ENCODE data around the gene GINS2. TPM values are rescaled to one million over a fixed set of nuclear protein-coding genes. Genes with fewer than 3 reads are reported as not detected.

Gene GINS2
- total and polyA plus RNA-seq, 4 donors = 1.6 to 3.1 (median 2.4) TPM

DNA sequence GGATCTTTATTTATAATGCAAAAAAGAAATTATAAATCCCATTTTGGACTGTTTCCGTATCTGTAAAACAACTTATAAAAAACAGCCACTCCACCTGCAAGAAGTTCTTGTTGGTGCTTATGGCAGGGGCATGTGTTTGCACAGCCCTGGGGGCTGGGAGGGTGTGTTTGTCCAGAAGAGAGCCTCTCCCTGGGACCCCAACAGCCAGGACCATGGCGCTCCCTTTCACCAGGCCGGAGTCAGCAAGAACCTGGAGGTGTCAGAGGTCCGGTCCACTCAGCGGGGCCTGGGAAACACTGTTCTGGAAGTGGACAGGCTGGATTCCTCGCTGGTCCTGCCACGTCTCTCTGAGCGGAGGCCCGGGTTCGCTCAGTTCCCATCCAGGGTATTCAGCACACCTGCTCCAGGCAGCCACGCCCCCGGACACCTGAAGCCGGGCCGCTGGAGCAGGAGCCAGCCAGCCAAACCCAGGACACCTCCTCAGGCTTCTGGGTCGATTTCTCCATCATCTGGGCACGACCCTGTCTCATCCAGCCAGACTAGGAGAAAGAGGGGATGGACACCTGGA lies 18.9 kb upstream of the GINS2 start:
- Histone ChIP-seq H3K36me3 (ENCODE audit: control insufficient read depth in 4 of 4, insufficient read depth in 4 of 4, low read length in 4 of 4) (peaks cover 0 to 5% (median 2%) of the 10 kb centered on the region in 4 donors), H3K27ac (ENCODE audit: low read depth in 1 of 2, low read length in 1 of 2) (no peak overlapping the region), H3K9me3 (ENCODE audit: control insufficient read depth in 4 of 4, insufficient read depth in 3 of 4, low read length in 3 of 4) (peaks cover 0 to 9% (median 2%) of the 10 kb centered on the region in 4 donors), H3K27me3 (ENCODE audit: control insufficient read depth in 3 of 3, insufficient read depth in 3 of 3, low read length in 2 of 3) (peaks cover 0 to 4% (median 0%) of the 10 kb centered on the region in 3 donors), H3K4me1 (ENCODE audit: control insufficient read depth in 5 of 5, insufficient read depth in 5 of 5, low read length in 5 of 5) (no peaks in the 10 kb centered on the region), H3K9ac (ENCODE audit: insufficient read depth in 1 of 2, low read length in 2 of 2) (no peak overlapping the region), H3K4me3 (no peak overlapping the region)
- DNase-seq (peak in 2 of 3 donors; percentile 42 to 49), ATAC-seq (ENCODE audit: insufficient read depth, low FRiP score) (no peak)
- WGBS, 2 donors = 69 to 83% methylated on average over 16 of the region's 16 CpGs
- TF ChIP-seq CTCF (IDR thresholded peaks at IDR 0.05; ENCODE audit: control extremely low read depth, extremely low read depth) = no peak

GRCh38 chr16:85706449-85707034 lies 17.8 kb upstream of the GINS2 start:
- ATAC-seq (ENCODE audit: insufficient read depth, low FRiP score) (no peak), DNase-seq (no peak)
- TF ChIP-seq CTCF (IDR thresholded peaks at IDR 0.05; ENCODE audit: control extremely low read depth, extremely low read depth) = no peak
- Histone ChIP-seq H3K4me1 (ENCODE audit: control insufficient read depth in 5 of 5, insufficient read depth in 5 of 5, low read length in 5 of 5) (no peaks in the 10 kb centered on the region), H3K9me3 (ENCODE audit: control insufficient read depth in 4 of 4, insufficient read depth in 3 of 4, low read length in 3 of 4) (peaks cover 0 to 5% (median under 1%) of the 10 kb centered on the region in 4 donors), H3K4me3 (no peak overlapping the region), H3K9ac (ENCODE audit: insufficient read depth in 1 of 2, low read length in 2 of 2) (no peak overlapping the region), H3K27ac (ENCODE audit: low read depth in 1 of 2, low read length in 1 of 2) (no peak overlapping the region), H3K36me3 (ENCODE audit: control insufficient read depth in 4 of 4, insufficient read depth in 4 of 4, low read length in 4 of 4) (peaks cover 0 to 2% (median 0%) of the 10 kb centered on the region in 4 donors), H3K27me3 (ENCODE audit: control insufficient read depth in 3 of 3, insufficient read depth in 3 of 3, low read length in 2 of 3) (peaks cover 0 to 4% (median 0%) of the 10 kb centered on the region in 3 donors)
- WGBS, 2 donors = 95 to 96% methylated on average over 11 of the region's 11 CpGs

DNA sequence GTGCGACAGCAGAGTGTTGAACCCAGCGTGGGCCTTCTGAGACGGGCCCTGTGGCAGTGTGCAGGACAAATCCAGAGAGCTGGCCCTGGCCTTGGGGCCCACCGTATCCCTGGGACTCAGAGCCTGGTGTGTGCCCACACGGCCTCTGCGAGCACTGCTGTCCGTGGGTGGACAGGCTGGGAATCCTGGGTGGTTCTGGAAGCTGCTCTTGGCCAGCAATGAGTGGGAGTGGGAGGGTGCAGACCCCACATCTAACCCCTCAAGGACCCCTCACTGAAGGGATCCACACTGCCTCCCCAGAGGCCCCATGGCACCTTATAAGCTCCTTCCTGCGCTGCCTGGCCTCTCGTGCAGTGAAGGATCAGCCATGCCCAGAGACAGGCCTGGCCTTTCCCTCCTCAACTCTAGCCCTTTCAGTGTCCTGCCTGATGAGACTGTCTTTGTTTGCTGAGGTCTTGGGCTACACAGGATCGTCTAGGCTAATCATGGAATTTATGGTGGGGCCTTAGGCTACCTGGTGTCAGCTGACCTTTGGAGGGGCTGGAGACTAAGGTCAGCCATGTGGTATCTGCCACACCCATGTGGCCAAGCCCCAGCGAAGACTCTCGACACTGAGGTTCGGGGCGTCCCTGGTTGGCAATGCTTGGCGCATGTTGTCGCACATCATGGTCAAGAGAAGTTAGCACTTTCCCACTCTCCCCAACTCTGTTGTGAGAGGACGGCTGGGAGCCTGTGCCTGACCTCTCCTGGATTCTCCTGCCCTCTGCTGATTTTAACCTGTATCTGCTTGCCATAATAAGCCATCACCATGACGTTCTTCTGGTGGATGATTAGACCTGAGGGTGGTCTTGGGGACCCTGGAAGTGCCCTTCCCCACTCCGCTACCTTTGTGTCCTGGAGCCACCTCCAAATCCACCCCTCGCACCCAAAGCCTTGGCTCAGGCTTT lies 16.4 kb upstream of the GINS2 start:
- Histone ChIP-seq H3K27me3 (ENCODE audit: control insufficient read depth in 3 of 3, insufficient read depth in 3 of 3, low read length in 2 of 3) (peaks cover 0 to 2% (median 0%) of the 10 kb centered on the region in 3 donors), H3K4me1 (ENCODE audit: control insufficient read depth in 5 of 5, insufficient read depth in 5 of 5, low read length in 5 of 5) (no peaks in the 10 kb centered on the region), H3K9me3 (ENCODE audit: control insufficient read depth in 4 of 4, insufficient read depth in 3 of 4, low read length in 3 of 4) (peaks cover 0 to 7% (median under 1%) of the 10 kb centered on the region in 4 donors), H3K36me3 (ENCODE audit: control insufficient read depth in 4 of 4, insufficient read depth in 4 of 4, low read length in 4 of 4) (peaks cover 0 to 2% (median 0%) of the 10 kb centered on the region in 4 donors), H3K27ac (ENCODE audit: low read depth in 1 of 2, low read length in 1 of 2) (no peak overlapping the region), H3K9ac (ENCODE audit: insufficient read depth in 1 of 2, low read length in 2 of 2) (no peak overlapping the region), H3K4me3 (no peak overlapping the region)
- DNase-seq (no peak), ATAC-seq (ENCODE audit: insufficient read depth, low FRiP score) (no peak)
- TF ChIP-seq CTCF (IDR thresholded peaks at IDR 0.05; ENCODE audit: control extremely low read depth, extremely low read depth) = no peak
- WGBS, 2 donors = 92 to 94% methylated on average over 20 of the region's 20 CpGs
